Common myeloid progenitor, CD34-positive (primary cell): ENCODE results near the gene SURF1.
"Not testable (repeated sequence)": the region's sequence is repeated elsewhere in the genome, so short reads cannot be mapped to it uniquely, and the experiment has no call there.

ENCODE experiments used
- CTCF ChIA-PET: fragments of 350-600 bp; sonication (Branson Sonifier 250); formaldehyde crosslinking; loops from one replicate; lab custom pipeline; 2021; ENCODE audit warnings: antibody characterized with exemption; lab: Charles Lee
- POLR2A ChIA-PET: fragments of 350-600 bp; sonication (Branson Sonifier 250); formaldehyde crosslinking; loops from one replicate; lab custom pipeline; 2021; ENCODE audit warnings: antibody characterized with exemption; lab: Charles Lee
- DNase-seq, 3 donors: peaks; one replicate each; pipeline versions ENCODE4 v3.0.0 to v3.0.0-alpha.2; 2013
- H3K27ac ChIP-seq, 2 experiments: 1 replicate in 1 of 2; 2 replicates in 1 of 2; pipeline ENCODE4 v1.7.0; 2013; ENCODE audit warnings: inconsistent platforms in 2 of 2, low read length in 2 of 2, mild to moderate bottlenecking in 2 of 2, low read depth in 1 of 2, moderate library complexity in 1 of 2; ENCODE audit not compliant: severe bottlenecking in 2 of 2, insufficient read depth in 1 of 2, poor library complexity in 1 of 2
- H3K27me3 ChIP-seq, 5 experiments: replicated peaks in 2 of 5; 1 replicate in 3 of 5; 2 replicates in 2 of 5; pipeline versions ENCODE4 v1.6.1 to v1.7.0; 2013; ENCODE audit warnings: low read length in 4 of 5, mild to moderate bottlenecking in 2 of 5, moderate library complexity in 2 of 5, inconsistent platforms in 1 of 5; ENCODE audit not compliant: insufficient read depth in 5 of 5, control insufficient read depth in 4 of 5
- H3K36me3 ChIP-seq, 4 experiments: 1 replicate in 2 of 4; 2 replicates in 2 of 4; pipeline versions ENCODE4 v1.6.1 to v1.7.0; 2013; ENCODE audit warnings: low read length in 3 of 4, control low read depth in 1 of 4, mild to moderate bottlenecking in 1 of 4; ENCODE audit not compliant: control insufficient read depth in 4 of 4, insufficient read depth in 4 of 4
- H3K4me1 ChIP-seq, 4 experiments: 1 replicate in 3 of 4; 2 replicates in 1 of 4; pipeline versions ENCODE4 v1.6.1 to v1.7.1; 2013; ENCODE audit warnings: low read length in 3 of 4, mild to moderate bottlenecking in 3 of 4, control low read depth in 1 of 4, inconsistent platforms in 1 of 4, moderate library complexity in 1 of 4; ENCODE audit not compliant: control insufficient read depth in 4 of 4, insufficient read depth in 4 of 4; ENCODE audit errors: control extremely low read depth in 1 of 4
- H3K4me3 ChIP-seq, 7 experiments: 1 replicate in 4 of 7; 2 replicates in 3 of 7; pipeline versions ENCODE4 v1.5.1 to v1.7.0; 2013; ENCODE audit warnings: mild to moderate bottlenecking in 7 of 7, low read length in 6 of 7, moderate library complexity in 6 of 7, inconsistent platforms in 2 of 7, low read depth in 2 of 7, control low read depth in 1 of 7; ENCODE audit not compliant: insufficient read depth in 4 of 7, control insufficient read depth in 1 of 7; ENCODE audit errors: extremely low read depth in 1 of 7
- H3K9me3 ChIP-seq, 5 experiments: 1 replicate in 4 of 5; 2 replicates in 1 of 5; pipeline versions ENCODE4 v1.6.1 to v1.7.1; 2013; ENCODE audit warnings: low read length in 4 of 5, mild to moderate bottlenecking in 2 of 5, inconsistent platforms in 1 of 5, low read depth in 1 of 5, moderate library complexity in 1 of 5; ENCODE audit not compliant: control insufficient read depth in 4 of 5, insufficient read depth in 2 of 5; ENCODE audit errors: control extremely low read depth in 1 of 5
- WGBS: methylation state at CpG from one replicate; pipeline ENCODE4 v1.1.5; 2013; ENCODE audit not compliant: insufficient coverage; 5-methylcytosine and 5-hydroxymethylcytosine counted together

SURF1 gene

DNA sequence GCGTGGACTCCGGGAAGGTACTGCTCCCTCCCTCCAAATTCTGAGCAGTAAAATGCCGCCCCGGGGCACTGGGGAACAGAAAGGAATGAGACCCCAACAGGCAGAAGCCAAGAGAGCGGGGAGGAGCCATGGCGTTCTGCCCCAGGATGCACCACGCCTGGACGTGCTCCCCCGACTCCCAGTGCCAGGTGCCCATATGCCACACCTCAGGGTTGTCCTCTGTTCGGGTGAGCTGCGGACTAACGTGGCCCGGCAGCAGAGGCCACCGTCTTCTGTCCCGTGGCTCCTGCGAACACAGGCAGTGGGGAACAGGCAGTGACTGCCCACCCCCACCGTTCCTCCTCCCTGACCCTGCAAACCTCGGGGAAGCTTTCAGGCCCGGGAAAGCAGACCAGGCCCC is 25.1 kb downstream of the SURF1 start:
- Histone ChIP-seq H3K4me1 (peaks cover 4 to 15% (median 14%) of the 10 kb centered on the region in 4 experiments), H3K9me3 (no peaks in the 10 kb centered on the region), H3K27me3 (no peaks in the 10 kb centered on the region), H3K36me3 (peaks cover 18 to 48% (median 36%) of the 10 kb centered on the region in 4 experiments), H3K27ac (no peak overlapping the region), H3K4me3 (no peak overlapping the region)
- 96% methylated on average over 18 of the region's 19 CpGs for WGBS
- ChIA-PET POLR2A (no interaction called here), CTCF (interaction anchor here (0.9 to 6.5 kb wide), 7 partner anchors 10 to 149 kb away, joined by 3 to 63 read pairs (median 9); no protein-coding TSS in a partner anchor)
- DNase-seq, result no peak

GRCh38 chr9:133329306-133330156 is 26.8 kb downstream of the SURF1 start:
- not testable (repeated sequence) for H3K9me3 ChIP-seq, H3K4me3 ChIP-seq, H3K27ac ChIP-seq, H3K27me3 ChIP-seq, H3K4me1 ChIP-seq
- POLR2A ChIA-PET, result interaction anchor here (1.0 to 1.2 kb wide), 2 partner anchors 10 to 91 kb away, joined by 3 read pairs; no protein-coding TSS in a partner anchor
- CTCF ChIA-PET, result interaction anchor here (0.8 to 6.5 kb wide), 19 partner anchors 9 to 145 kb away, joined by 3 to 63 read pairs (median 3); partner anchors contain the start of genes SURF1 and SURF2
- peaks cover 18 to 48% (median 34%) of the 10 kb centered on the region in 4 experiments for H3K36me3 ChIP-seq
- WGBS, result 66% methylated on average over 13 of the region's 21 CpGs
- DNase-seq, result peak in 1 of 3 donors; percentile 21

- POLR2A ChIA-PET, result no interaction called here
- 99% methylated on average over 8 of the region's 10 CpGs for WGBS
- no peak for DNase-seq
Measured at GRCh38 chr9:133327834-133328484, 28.3 kb downstream of the SURF1 start.

GRCh38 chr9:133327021-133327420 is 29.3 kb downstream of the SURF1 start:
- DNase-seq, POLR2A ChIA-PET, H3K9me3 ChIP-seq, H3K4me3 ChIP-seq, H3K27me3 ChIP-seq, H3K27ac ChIP-seq, H3K4me1 ChIP-seq: not testable (repeated sequence)
- WGBS, result 96% methylated on average over 5 of the region's 6 CpGs
- CTCF ChIA-PET, result interaction anchor here (6.5 kb wide), 1 partner anchor 140 kb away, joined by 63 read pairs; no protein-coding TSS in a partner anchor
- peaks cover 7 to 25% (median 12%) of the 10 kb centered on the region in 4 experiments for H3K36me3 ChIP-seq

More at GRCh38 chr9:133327834-133328484, 28.3 kb downstream of the SURF1 start:
- no peak overlapping the region for H3K27ac ChIP-seq
- H3K27me3 ChIP-seq, result no peaks in the 10 kb centered on the region
- no peaks in the 10 kb centered on the region for H3K9me3 ChIP-seq
- H3K36me3 ChIP-seq, result peaks cover 10 to 34% (median 19%) of the 10 kb centered on the region in 4 experiments
- H3K4me3 ChIP-seq, result no peak overlapping the region
- CTCF ChIA-PET, result interaction anchor here (0.8 to 6.5 kb wide), 2 partner anchors 141 to 145 kb away, joined by 3 to 63 read pairs; no protein-coding TSS in a partner anchor
- H3K4me1 ChIP-seq, result no peaks in the 10 kb centered on the region

GRCh38 chr9:133323991-133324703 is 32.1 kb downstream of the SURF1 start:
- Histone ChIP-seq H3K36me3 (no peaks in the 10 kb centered on the region), H3K27me3 (no peaks in the 10 kb centered on the region), H3K4me1 (no peaks in the 10 kb centered on the region), H3K27ac (no peak overlapping the region), H3K9me3 (no peaks in the 10 kb centered on the region), H3K4me3 (no peak overlapping the region)
- ChIA-PET CTCF (no interaction called here), POLR2A (no interaction called here)
- no peak for DNase-seq
- 98% methylated on average over 12 of the region's 13 CpGs for WGBS

- no peak for DNase-seq
- no peaks in the 10 kb centered on the region for H3K27me3 ChIP-seq
- WGBS, result 94% methylated on average over 7 of the region's 10 CpGs
- H3K36me3 ChIP-seq, result no peaks in the 10 kb centered on the region
- ChIA-PET POLR2A (no interaction called here), CTCF (no interaction called here)
- no peak overlapping the region for H3K27ac ChIP-seq
- no peaks in the 10 kb centered on the region for H3K4me1 ChIP-seq
- H3K9me3 ChIP-seq, result no peaks in the 10 kb centered on the region
- H3K4me3 ChIP-seq, result no peak overlapping the region
Measured at GRCh38 chr9:133323211-133323610, 33.1 kb downstream of the SURF1 start.
